ENCODE results near the gene IGF1. TPM values are rescaled to one million over a fixed set of nuclear protein-coding genes. Genes with fewer than 3 reads are reported as not detected.

The IGF1 gene
- total and polyA plus RNA-seq, 9 of the 15 experiments (the other 6 are each of a cell fraction or from before 2014, with no cell fraction given): 3.7 to 13.9 (median 4.5) TPM

DNA sequence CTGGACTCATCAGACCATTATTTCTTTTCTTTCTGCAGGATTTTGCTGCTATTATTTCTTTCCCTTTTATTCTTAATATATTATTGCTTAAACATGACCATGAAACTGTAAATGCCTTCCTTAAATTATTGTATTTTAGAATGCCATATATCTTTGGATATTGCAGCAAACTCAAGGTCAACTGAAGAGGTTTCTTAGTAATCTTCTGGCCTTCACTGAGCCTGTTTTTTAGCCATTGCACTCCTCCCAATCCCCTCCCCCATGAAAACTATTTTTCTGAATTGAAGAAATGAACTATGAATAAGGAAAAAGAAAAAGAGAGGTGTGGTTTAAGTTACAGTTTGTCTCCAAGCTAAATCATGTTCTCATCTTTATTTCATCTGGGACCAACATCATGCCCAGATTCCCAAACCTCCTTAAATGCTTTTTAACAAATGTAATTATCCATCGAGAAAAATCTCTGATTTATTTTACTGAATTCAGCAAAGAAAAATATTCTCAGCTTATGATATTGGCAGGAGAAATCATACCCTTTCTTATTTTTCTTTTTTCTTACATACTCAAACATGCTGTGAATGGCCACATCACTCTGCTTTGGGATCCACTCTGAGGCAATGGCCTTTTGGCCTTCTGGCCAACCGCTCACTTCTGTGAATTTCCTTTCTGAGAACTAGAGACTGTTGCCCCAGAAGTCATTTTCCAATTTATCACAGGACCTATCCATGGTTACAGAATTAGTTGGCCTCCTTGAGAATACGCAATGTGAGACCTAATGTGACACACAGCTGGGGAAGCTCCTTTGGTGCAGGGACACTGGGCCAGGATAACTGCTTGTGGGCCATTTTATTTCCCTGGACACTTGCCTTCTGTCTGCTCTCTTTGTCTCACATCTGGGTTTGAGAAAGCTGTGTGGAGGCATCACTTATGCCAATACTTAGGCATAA lies 50.9 kb downstream of the IGF1 start (continued):
- TF ChIP-seq, protein P1, sequence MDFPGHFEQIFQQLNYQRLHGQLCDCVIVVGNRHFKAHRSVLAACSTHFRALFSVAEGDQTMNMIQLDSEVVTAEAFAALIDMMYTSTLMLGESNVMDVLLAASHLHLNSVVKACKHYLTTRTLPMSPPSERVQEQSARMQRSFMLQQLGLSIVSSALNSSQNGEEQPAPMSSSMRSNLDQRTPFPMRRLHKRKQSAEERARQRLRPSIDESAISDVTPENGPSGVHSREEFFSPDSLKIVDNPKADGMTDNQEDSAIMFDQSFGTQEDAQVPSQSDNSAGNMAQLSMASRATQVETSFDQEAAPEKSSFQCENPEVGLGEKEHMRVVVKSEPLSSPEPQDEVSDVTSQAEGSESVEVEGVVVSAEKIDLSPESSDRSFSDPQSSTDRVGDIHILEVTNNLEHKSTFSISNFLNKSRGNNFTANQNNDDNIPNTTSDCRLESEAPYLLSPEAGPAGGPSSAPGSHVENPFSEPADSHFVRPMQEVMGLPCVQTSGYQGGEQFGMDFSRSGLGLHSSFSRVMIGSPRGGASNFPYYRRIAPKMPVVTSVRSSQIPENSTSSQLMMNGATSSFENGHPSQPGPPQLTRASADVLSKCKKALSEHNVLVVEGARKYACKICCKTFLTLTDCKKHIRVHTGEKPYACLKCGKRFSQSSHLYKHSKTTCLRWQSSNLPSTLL (IDR thresholded peaks at IDR 0.05): peak; percentile 97
- TF ChIP-seq, protein P2, sequence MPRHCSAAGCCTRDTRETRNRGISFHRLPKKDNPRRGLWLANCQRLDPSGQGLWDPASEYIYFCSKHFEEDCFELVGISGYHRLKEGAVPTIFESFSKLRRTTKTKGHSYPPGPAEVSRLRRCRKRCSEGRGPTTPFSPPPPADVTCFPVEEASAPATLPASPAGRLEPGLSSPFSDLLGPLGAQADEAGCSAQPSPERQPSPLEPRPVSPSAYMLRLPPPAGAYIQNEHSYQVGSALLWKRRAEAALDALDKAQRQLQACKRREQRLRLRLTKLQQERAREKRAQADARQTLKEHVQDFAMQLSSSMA (CRISPR knock-in tag; IDR thresholded peaks at IDR 0.05): no peak
- TF ChIP-seq NFXL1 (CRISPR knock-in tag; IDR thresholded peaks at IDR 0.05) (no peak), ZNF584 (CRISPR knock-in tag; IDR thresholded peaks at IDR 0.05; ENCODE audit: low read depth) (peak; percentile 83; the same call in 1 of the 2 replicates), EP400 (IDR thresholded peaks at IDR 0.05) (no peak), DMBX1 (CRISPR knock-in tag; IDR thresholded peaks at IDR 0.05; ENCODE audit: borderline replicate concordance) (peak; percentile 78), HDAC1 (IDR thresholded peaks at IDR 0.05) (0 out of 4 replicates have a peak, but pooled peaks of 1 of the 2 experiments have one; percentile 47), RNF2 (IDR thresholded peaks at IDR 0.05) (peak; percentile 65; the same call in 1 of the 2 replicates), GTF2A2 (tag; IDR thresholded peaks at IDR 0.05) (no peak), MAFF (IDR thresholded peaks at IDR 0.05; ENCODE audit: low read length) (no peak), RBBP5 (IDR thresholded peaks at IDR 0.05; ENCODE audit: borderline replicate concordance, insufficient read depth, low read length, poor library complexity, severe bottlenecking) (peak; percentile 47), ZNF143 (CRISPR knock-in tag; IDR thresholded peaks at IDR 0.05) (no peak), ARID1B (IDR thresholded peaks at IDR 0.05) (peak; percentile 62), LCOR (CRISPR knock-in tag; IDR thresholded peaks at IDR 0.05) (no peak), TRIM24 (IDR thresholded peaks at IDR 0.05) (0 out of 4 replicates have a peak, but pooled peaks of 1 of the 2 experiments have one; percentile 15), SMAD3 (CRISPR knock-in tag; conservative IDR thresholded peaks at IDR 0.05) (no peak), GATAD2A (IDR thresholded peaks at IDR 0.05) (0 out of 2 replicates have a peak, but pooled peaks have one; percentile 11)
- TF ChIP-seq, protein P3, sequence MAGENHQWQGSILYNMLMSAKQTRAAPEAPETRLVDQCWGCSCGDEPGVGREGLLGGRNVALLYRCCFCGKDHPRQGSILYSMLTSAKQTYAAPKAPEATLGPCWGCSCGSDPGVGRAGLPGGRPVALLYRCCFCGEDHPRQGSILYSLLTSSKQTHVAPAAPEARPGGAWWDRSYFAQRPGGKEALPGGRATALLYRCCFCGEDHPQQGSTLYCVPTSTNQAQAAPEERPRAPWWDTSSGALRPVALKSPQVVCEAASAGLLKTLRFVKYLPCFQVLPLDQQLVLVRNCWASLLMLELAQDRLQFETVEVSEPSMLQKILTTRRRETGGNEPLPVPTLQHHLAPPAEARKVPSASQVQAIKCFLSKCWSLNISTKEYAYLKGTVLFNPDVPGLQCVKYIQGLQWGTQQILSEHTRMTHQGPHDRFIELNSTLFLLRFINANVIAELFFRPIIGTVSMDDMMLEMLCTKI (IDR thresholded peaks at IDR 0.05; ENCODE audit: partially characterized antibody): no peak

Measured in K562 (cell line).